Activated CD4-positive, alpha-beta memory T cell treated with anti-CD3 and anti-CD28 coated beads for 36 hours (primary cell): ENCODE data around the gene CHRNA3. TPM values are rescaled to one million over a fixed set of nuclear protein-coding genes. Genes with fewer than 3 reads are reported as not detected.

Experiments
- CTCF ChIA-PET: fragments of 350-600 bp; sonication (Branson Sonifier 250); formaldehyde crosslinking; loops from one replicate; lab custom pipeline; 2021; ENCODE audit warnings: antibody characterized with exemption, inconsistent platforms; lab: Charles Lee
- POLR2A ChIA-PET: fragments of 350-600 bp; sonication (Branson Sonifier 250); formaldehyde crosslinking; loops from one replicate; lab custom pipeline; 2021; ENCODE audit warnings: antibody characterized with exemption; lab: Charles Lee
- DNase-seq: peaks from one replicate; pipeline ENCODE4 v3.0.0-alpha.2; 2020
- H3K27ac Mint-ChIP-seq: one replicate; pipeline ENCODE4 v1.8.0; 2021; ENCODE audit warnings: mixed read lengths
- H3K27me3 Mint-ChIP-seq: one replicate; pipeline ENCODE4 v1.8.0; 2021; ENCODE audit warnings: mixed read lengths
- H3K36me3 Mint-ChIP-seq: one replicate; pipeline ENCODE4 v1.8.0; 2021; ENCODE audit warnings: mixed read lengths
- H3K4me1 Mint-ChIP-seq: one replicate; pipeline ENCODE4 v1.8.0; 2021; ENCODE audit warnings: low read depth, mixed read lengths
- H3K4me3 Mint-ChIP-seq: one replicate; pipeline ENCODE4 v1.8.0; 2021; ENCODE audit warnings: mild to moderate bottlenecking, mixed read lengths
- H3K9me3 Mint-ChIP-seq: one replicate; pipeline ENCODE4 v1.8.0; 2021; ENCODE audit warnings: mixed read lengths
- intact Hi-C: fragments of 100-400 bp; cut with micrococcal nuclease; formaldehyde crosslinking; loops from one replicate; pipeline ENCODE4 v1.15.1; 2023
- total RNA-seq, 2 experiments: library from RNA; stranded (reverse); gene quantifications; one replicate each; pipeline ENCODE4 v1.2.3, GENCODE V29; 2021

CHRNA3 gene
- total RNA-seq, 2 experiments from 2014 or later, result not detected

- peaks cover 9% of the 10 kb centered on the region for H3K27me3 Mint-ChIP-seq
- H3K4me3 Mint-ChIP-seq, result no peak overlapping the region
- H3K36me3 Mint-ChIP-seq, result no peaks in the 10 kb centered on the region
- ChIA-PET CTCF (no interaction called here), POLR2A (no interaction called here)
- no peak for DNase-seq
- intact Hi-C loops, result no loop called here
- H3K27ac Mint-ChIP-seq, result no peak overlapping the region
- H3K4me1 Mint-ChIP-seq, result no peaks in the 10 kb centered on the region
- H3K9me3 Mint-ChIP-seq, result peaks cover 9% of the 10 kb centered on the region
Measured at GRCh38 chr15:78633348-78633747, 12.6 kb upstream of the CHRNA3 start.

GRCh38 chr15:78630886-78631633 is 10.3 kb upstream of the CHRNA3 start:
- Mint-ChIP-seq H3K4me1 (no peaks in the 10 kb centered on the region), H3K9me3 (peaks cover 9% of the 10 kb centered on the region), H3K27ac (no peak overlapping the region), H3K27me3 (peaks cover 17% of the 10 kb centered on the region), H3K36me3 (no peaks in the 10 kb centered on the region), H3K4me3 (no peak overlapping the region)
- intact Hi-C loops, result no loop called here
- DNase-seq, result no peak
- POLR2A ChIA-PET, result no interaction called here
- CTCF ChIA-PET, result interaction anchor here (0.9 to 1.4 kb wide), 3 partner anchors 9 to 79 kb away, joined by 3 to 5 read pairs (median 3); no protein-coding TSS in a partner anchor

- H3K27ac Mint-ChIP-seq, result no peak overlapping the region
- intact Hi-C loops, result no loop called here
- CTCF ChIA-PET, result no interaction called here
- no peaks in the 10 kb centered on the region for H3K4me1 Mint-ChIP-seq
- H3K27me3 Mint-ChIP-seq, result peaks cover 20% of the 10 kb centered on the region
- POLR2A ChIA-PET, result no interaction called here
- DNase-seq, result no peak
- peaks cover 9% of the 10 kb centered on the region for H3K9me3 Mint-ChIP-seq
- no peak overlapping the region for H3K4me3 Mint-ChIP-seq
- no peaks in the 10 kb centered on the region for H3K36me3 Mint-ChIP-seq
Measured at GRCh38 chr15:78629716-78630065, 8.9 kb upstream of the CHRNA3 start.

- intact Hi-C loops, result no loop called here
- no peak for DNase-seq
- ChIA-PET POLR2A (no interaction called here), CTCF (no interaction called here)
- Mint-ChIP-seq H3K27me3 (peaks cover 21% of the 10 kb centered on the region), H3K9me3 (peaks cover 9% of the 10 kb centered on the region), H3K4me3 (no peak overlapping the region), H3K36me3 (no peaks in the 10 kb centered on the region), H3K4me1 (no peaks in the 10 kb centered on the region), H3K27ac (no peak overlapping the region)
Measured at GRCh38 chr15:78629031-78629715, 8.4 kb upstream of the CHRNA3 start.

- POLR2A ChIA-PET, result no interaction called here
Measured at GRCh38 chr15:78628227-78628626, 7.4 kb upstream of the CHRNA3 start.

GRCh38 chr15:78627348-78627747 is 6.6 kb upstream of the CHRNA3 start:
- intact Hi-C loops, result no loop called here
- Mint-ChIP-seq H3K27ac (no peak overlapping the region), H3K4me3 (no peak overlapping the region), H3K9me3 (no peaks in the 10 kb centered on the region), H3K27me3 (peaks cover 31% of the 10 kb centered on the region), H3K36me3 (no peaks in the 10 kb centered on the region), H3K4me1 (no peaks in the 10 kb centered on the region)
- no peak for DNase-seq
- CTCF ChIA-PET, result interaction anchor here (0.6 to 1.5 kb wide), 3 partner anchors 13 to 99 kb away, joined by 3 to 4 read pairs (median 3); no protein-coding TSS in a partner anchor
- POLR2A ChIA-PET, result no interaction called here

More at GRCh38 chr15:78628227-78628626, 7.4 kb upstream of the CHRNA3 start:
- no peak for DNase-seq
- Mint-ChIP-seq H3K27me3 (peaks cover 26% of the 10 kb centered on the region), H3K4me3 (no peak overlapping the region), H3K4me1 (no peaks in the 10 kb centered on the region), H3K9me3 (peaks cover 4% of the 10 kb centered on the region), H3K36me3 (no peaks in the 10 kb centered on the region), H3K27ac (no peak overlapping the region)
- intact Hi-C loops, result no loop called here
- CTCF ChIA-PET, result no interaction called here

GRCh38 chr15:78626381-78626995 is 5.7 kb upstream of the CHRNA3 start:
- H3K36me3 Mint-ChIP-seq, result no peaks in the 10 kb centered on the region
- POLR2A ChIA-PET, result no interaction called here
- intact Hi-C loops, result no loop called here

GRCh38 chr15:78625606-78626280 is 4.9 kb upstream of the CHRNA3 start:
- no peak for DNase-seq

More at GRCh38 chr15:78626381-78626995, 5.7 kb upstream of the CHRNA3 start:
- CTCF ChIA-PET, result interaction anchor here (0.6 to 1.5 kb wide), 3 partner anchors 14 to 100 kb away, joined by 3 to 4 read pairs (median 3); no protein-coding TSS in a partner anchor
- H3K9me3 Mint-ChIP-seq, result no peaks in the 10 kb centered on the region
- no peak overlapping the region for H3K4me3 Mint-ChIP-seq
- no peak for DNase-seq
- peaks cover 5% of the 10 kb centered on the region for H3K4me1 Mint-ChIP-seq
- H3K27me3 Mint-ChIP-seq, result peaks cover 40% of the 10 kb centered on the region
- no peak overlapping the region for H3K27ac Mint-ChIP-seq

GRCh38 chr15:78624651-78625590 is 4.1 kb upstream of the CHRNA3 start:
- H3K27ac Mint-ChIP-seq, result no peak overlapping the region
- H3K4me3 Mint-ChIP-seq, result no peak overlapping the region
- no peaks in the 10 kb centered on the region for H3K36me3 Mint-ChIP-seq
- DNase-seq, result no peak
- peaks cover 9% of the 10 kb centered on the region for H3K4me1 Mint-ChIP-seq
- ChIA-PET CTCF (interaction anchor here (1.4 kb wide), 1 partner anchor 130 kb away, joined by 3 read pairs; no protein-coding TSS in a partner anchor), POLR2A (no interaction called here)
- H3K27me3 Mint-ChIP-seq, result peaks cover 48% of the 10 kb centered on the region
- intact Hi-C loops, result no loop called here
- no peaks in the 10 kb centered on the region for H3K9me3 Mint-ChIP-seq

More at GRCh38 chr15:78625606-78626280, 4.9 kb upstream of the CHRNA3 start:
- Mint-ChIP-seq H3K4me1 (peaks cover 9% of the 10 kb centered on the region), H3K36me3 (no peaks in the 10 kb centered on the region), H3K4me3 (no peak overlapping the region), H3K27me3 (peaks cover 45% of the 10 kb centered on the region), H3K27ac (no peak overlapping the region), H3K9me3 (no peaks in the 10 kb centered on the region)
- ChIA-PET CTCF (no interaction called here), POLR2A (no interaction called here)
- intact Hi-C loops, result no loop called here

- ChIA-PET POLR2A (no interaction called here), CTCF (interaction anchor here (1.0 to 1.4 kb wide), 2 partner anchors 14 to 131 kb away, joined by 3 read pairs; no protein-coding TSS in a partner anchor)
- intact Hi-C loops, result no loop called here
- Mint-ChIP-seq H3K4me3 (no peak overlapping the region), H3K36me3 (no peaks in the 10 kb centered on the region), H3K4me1 (peaks cover 9% of the 10 kb centered on the region), H3K27me3 (peaks cover 52% of the 10 kb centered on the region), H3K9me3 (no peaks in the 10 kb centered on the region), H3K27ac (no peak overlapping the region)
- DNase-seq, result no peak
Measured at GRCh38 chr15:78623786-78624497, 3.1 kb upstream of the CHRNA3 start.
